Spleen (tissue), 11 donors: Measurements from ENCODE around the gene PSMG2. TPM values are rescaled to one million over a fixed set of nuclear protein-coding genes. Genes with fewer than 3 reads are reported as not detected.
A peak's percentile ranks its signal among the peaks of the same experiment; 100 is the strongest.

ENCODE experiments used
- DNase-seq: peaks from one replicate; pipeline ENCODE4 v3.0.0-alpha.2; 2020
- H3K27ac ChIP-seq, 8 donors: fragments of 200-600 bp; sonication (generic) in 7 of 8; 1 replicate in 4 of 8; 2 replicates in 4 of 8; pipeline versions ENCODE4 v1.5.0 to v1.8.0; 2016 to 2021; ENCODE audit warnings: inconsistent platforms in 4 of 8, mild to moderate bottlenecking in 4 of 8, moderate library complexity in 1 of 8
- H3K27me3 ChIP-seq, 7 donors: fragments of 200-600 bp; sonication (generic) in 6 of 7; replicated peaks in 1 of 7; 1 replicate in 4 of 7; 2 replicates in 3 of 7; pipeline versions ENCODE4 v1.5.0 to v1.8.0; 2016 to 2021; ENCODE audit warnings: inconsistent platforms in 3 of 7, mild to moderate bottlenecking in 1 of 7
- H3K36me3 ChIP-seq, 6 donors: fragments of 200-600 bp; sonication (generic) in 5 of 6; 1 replicate in 4 of 6; 2 replicates in 2 of 6; pipeline versions ENCODE4 v1.5.0 to v1.8.0; 2016 to 2021; ENCODE audit warnings: inconsistent platforms in 2 of 6
- H3K4me1 ChIP-seq, 6 donors: fragments of 200-600 bp; sonication (generic) in 5 of 6; 1 replicate in 3 of 6; 2 replicates in 3 of 6; pipeline versions ENCODE4 v1.5.0 to v1.8.0; 2016 to 2021; ENCODE audit warnings: inconsistent platforms in 3 of 6
- H3K4me3 ChIP-seq, 8 donors: fragments of 200-600 bp; sonication (generic) in 7 of 8; 1 replicate in 4 of 8; 2 replicates in 4 of 8; pipeline versions ENCODE4 v1.5.0 to v1.8.0; 2016 to 2021; ENCODE audit warnings: inconsistent platforms in 4 of 8, mild to moderate bottlenecking in 4 of 8, moderate library complexity in 2 of 8
- H3K9me3 ChIP-seq, 8 donors: fragments of 200-600 bp; sonication (generic) in 7 of 8; 1 replicate in 4 of 8; 2 replicates in 4 of 8; pipeline versions ENCODE4 v1.5.0 to v1.8.0; 2016 to 2021; ENCODE audit warnings: inconsistent platforms in 4 of 8
- CTCF ChIP-seq, 11 experiments: fragments of 200-600 bp in 7 of 11; fragments of 450-650 bp in 4 of 11; sonication (generic) in 4 of 11; IDR thresholded peaks in 8 of 11; conservative IDR thresholded peaks in 3 of 11; 1 replicate in 7 of 11; 2 replicates in 4 of 11; pipeline versions ENCODE4 v1.4.0 to v1.8.0; 2016 to 2021; ENCODE audit warnings: antibody characterized with exemption in 11 of 11, inconsistent platforms in 4 of 11, mild to moderate bottlenecking in 1 of 11
- POLR2A ChIP-seq, 3 donors: fragments of 450-650 bp; IDR thresholded peaks; one replicate each; pipeline ENCODE4 v1.5.1; 2017; ENCODE audit warnings: antibody characterized with exemption in 3 of 3, mild to moderate bottlenecking in 1 of 3
- POLR2AphosphoS5 ChIP-seq, 3 donors: sonication (generic); formaldehyde crosslinking; IDR thresholded peaks; one replicate each; pipeline ENCODE4 v1.5.1; 2017; ENCODE audit warnings: antibody characterized with exemption in 3 of 3
- WGBS, 5 donors: extraction: QIAGEN DNeasy Blood & Tissue Kit in 3 of 5; methylation state at CpG; one replicate each; pipeline versions ENCODE4 v1.1.5 to v1.1.7; 2013 to 2018; 5-methylcytosine and 5-hydroxymethylcytosine counted together
- intact Hi-C: fragments of 100-400 bp; cut with DNase I; formaldehyde crosslinking; loops from one replicate; pipeline ENCODE4 v1.15.0; 2023; ENCODE audit warnings: low total_unique reads
- polyA plus RNA-seq, 3 donors: library from polyadenylated mRNA; stranded (reverse); fragments of 200-250 nt; gene quantifications; one replicate each; pipeline ENCODE4 v1.2.1, GENCODE V29; 2013
- total RNA-seq, 7 donors: library from RNA; depleted of rRNA in 3 of 7; stranded (reverse); fragments of >200 nt in 3 of 7; fragmentation: NEBNext Ultra II Directional in 4 of 7; extraction: Animal tissue kit (Norgen Biotek cat#: 25700) in 4 of 7; gene quantifications; one replicate each; pipeline versions ENCODE4 v1.1.0 to v1.2.1, GENCODE V29; 2016 to 2021
- donor health status: healthy with polysubstance abuse.
- donor health status: DM: no; HTN: no; CAD: no; lungs with moderate emphysema.
- donor health status: DM: no; HTN: no; CAD: no.
- donor health status: Bipolar disorder and iron deficiency.
- donor health status: healthy.
- donor health status: DM: no; HTN: no; CAD: no.
- donor health status: DM: yes; HTN: yes; CAD: no.

Gene PSMG2
- total and polyA plus RNA-seq, 10 donors = 50.0 to 98.6 (median 73.3) TPM

- DNase-seq = no peak
- no peaks in the 10 kb centered on the region for H3K4me1 ChIP-seq
- no peak overlapping the region for H3K27ac ChIP-seq
- TF ChIP-seq POLR2AphosphoS5 (IDR thresholded peaks at IDR 0.05) (no peak), POLR2A (IDR thresholded peaks at IDR 0.05) (no peak), CTCF (IDR thresholded peaks at IDR 0.05 in 8 of 11, conservative IDR thresholded peaks at IDR 0.05 in 3 of 11) (no peak)
- H3K36me3 ChIP-seq = no peaks in the 10 kb centered on the region
- WGBS, 5 donors = 75 to 85% (median 80%) methylated on average over 3 of the region's 3 CpGs
- H3K4me3 ChIP-seq = no peak overlapping the region
- no peaks in the 10 kb centered on the region for H3K27me3 ChIP-seq
- intact Hi-C loops = no loop called here
- H3K9me3 ChIP-seq = no peaks in the 10 kb centered on the region
Observed at GRCh38 chr18:12768625-12769024, 65.8 kb downstream of the PSMG2 start.

- no peak for TF ChIP-seq CTCF (IDR thresholded peaks at IDR 0.05 in 8 of 11, conservative IDR thresholded peaks at IDR 0.05 in 3 of 11)
- no peak for TF ChIP-seq POLR2A (IDR thresholded peaks at IDR 0.05)
- TF ChIP-seq POLR2AphosphoS5 (IDR thresholded peaks at IDR 0.05) = no peak
- 86 to 93% (median 91%) methylated on average over 3 of the region's 3 CpGs for WGBS, 5 donors
- intact Hi-C loops = no loop called here
- H3K27ac ChIP-seq = no peak overlapping the region
- no peak overlapping the region for H3K4me3 ChIP-seq
- no peaks in the 10 kb centered on the region for H3K9me3 ChIP-seq
- H3K36me3 ChIP-seq = no peaks in the 10 kb centered on the region
- H3K27me3 ChIP-seq = no peaks in the 10 kb centered on the region
- DNase-seq = no peak
- H3K4me1 ChIP-seq = no peaks in the 10 kb centered on the region
Observed at GRCh38 chr18:12769136-12769535, 66.3 kb downstream of the PSMG2 start.

- Histone ChIP-seq H3K4me3 (no peak overlapping the region), H3K9me3 (no peaks in the 10 kb centered on the region), H3K27me3 (no peaks in the 10 kb centered on the region), H3K36me3 (no peaks in the 10 kb centered on the region), H3K27ac (no peak overlapping the region), H3K4me1 (no peaks in the 10 kb centered on the region)
- no peak for DNase-seq
- WGBS, 5 donors = 82 to 92% (median 85%) methylated on average over 4 of the region's 4 CpGs
- intact Hi-C loops = no loop called here
- TF ChIP-seq POLR2A (IDR thresholded peaks at IDR 0.05) (no peak), POLR2AphosphoS5 (IDR thresholded peaks at IDR 0.05) (no peak), CTCF (IDR thresholded peaks at IDR 0.05 in 8 of 11, conservative IDR thresholded peaks at IDR 0.05 in 3 of 11) (no peak)
Observed at GRCh38 chr18:12769644-12770440, 67.0 kb downstream of the PSMG2 start.

GRCh38 chr18:12770469-12771219 is 67.8 kb downstream of the PSMG2 start:
- no peaks in the 10 kb centered on the region for H3K4me1 ChIP-seq
- no peaks in the 10 kb centered on the region for H3K36me3 ChIP-seq
- WGBS, 5 donors = 84 to 96% (median 92%) methylated on average over 15 of the region's 15 CpGs
- H3K9me3 ChIP-seq = no peaks in the 10 kb centered on the region
- intact Hi-C loops = no loop called here
- H3K27me3 ChIP-seq = no peaks in the 10 kb centered on the region
- H3K4me3 ChIP-seq = no peak overlapping the region
- no peak overlapping the region for H3K27ac ChIP-seq
- TF ChIP-seq CTCF (IDR thresholded peaks at IDR 0.05 in 8 of 11, conservative IDR thresholded peaks at IDR 0.05 in 3 of 11) (no peak), POLR2AphosphoS5 (IDR thresholded peaks at IDR 0.05) (no peak), POLR2A (IDR thresholded peaks at IDR 0.05) (no peak)
- peak; percentile 13 for DNase-seq
